ENCODE data around the gene USP5.

GRCh38 chr12:6914246-6914946, 62.4 kb downstream of the USP5 start, which contains the start of gene ENO2:
- TF ChIP-seq CTCF (IDR thresholded peaks at IDR 0.05; ENCODE audit: poor library complexity): no peak
- no peak for TF ChIP-seq EZH2phosphoT487 (IDR thresholded peaks at IDR 0.05; ENCODE audit: low read depth, severe bottlenecking, unreplicated experiment)
- no peak for TF ChIP-seq EZH2 (IDR thresholded peaks at IDR 0.05; ENCODE audit: borderline replicate concordance)

Measured in hepatocyte (in vitro differentiated cells).